Fibroblast of lung (primary cell): ENCODE data around the gene NCF4. TPM values are rescaled to one million over a fixed set of nuclear protein-coding genes. Genes with fewer than 3 reads are reported as not detected.
A peak's percentile ranks its signal among the peaks of the same experiment; 100 is the strongest.

Experiments
- DNase-seq, 2 donors: peaks; one replicate each; pipeline versions ENCODE4 v3.0.0 to v3.0.0-alpha.2; 2010; ENCODE audit warnings: low read depth in 2 of 2
- H2AFZ ChIP-seq: 2 replicates; pipeline ENCODE4 v1.5.1; 2012; ENCODE audit warnings: low read length, control low read depth, inconsistent platforms
- H3K27ac ChIP-seq: 2 replicates; pipeline ENCODE4 v1.5.1; 2011; ENCODE audit warnings: low read length, control low read depth; ENCODE audit not compliant: insufficient read depth
- H3K27me3 ChIP-seq: 2 replicates; pipeline ENCODE4 v1.5.1; 2011; ENCODE audit warnings: mild to moderate bottlenecking, low read length; ENCODE audit not compliant: control insufficient read depth, insufficient read depth
- H3K36me3 ChIP-seq: 2 replicates; pipeline ENCODE4 v1.5.1; 2011; ENCODE audit warnings: low read length; ENCODE audit not compliant: control insufficient read depth, insufficient read depth
- H3K4me1 ChIP-seq: 2 replicates; pipeline ENCODE4 v1.5.1; 2011; ENCODE audit warnings: low read length; ENCODE audit not compliant: control insufficient read depth, insufficient read depth; ENCODE audit errors: extremely low read depth
- H3K4me2 ChIP-seq: 2 replicates; pipeline ENCODE4 v1.5.1; 2011; ENCODE audit warnings: low read length, control low read depth; ENCODE audit not compliant: insufficient read depth; ENCODE audit errors: extremely low read depth
- H3K4me3 ChIP-seq, 4 experiments: fragments of 200-600 bp in 1 of 4; sonication (generic) in 1 of 4; replicated peaks in 1 of 4; 2 replicates each; pipeline ENCODE4 v1.5.1; 2011 to 2016; ENCODE audit warnings: low read length in 4 of 4, low read depth in 3 of 4, mild to moderate bottlenecking in 3 of 4, control low read depth in 2 of 4, inconsistent platforms in 1 of 4, mixed read lengths in 1 of 4; ENCODE audit not compliant: insufficient read depth in 1 of 4; ENCODE audit errors: control extremely low read depth in 1 of 4
- H3K79me2 ChIP-seq: 2 replicates; pipeline ENCODE4 v1.5.1; 2012; ENCODE audit warnings: mild to moderate bottlenecking, low read length, inconsistent platforms; ENCODE audit not compliant: control insufficient read depth, insufficient read depth
- H3K9ac ChIP-seq: 2 replicates; pipeline ENCODE4 v1.5.1; 2011; ENCODE audit warnings: mild to moderate bottlenecking, low read length, control low read depth; ENCODE audit not compliant: insufficient read depth
- H3K9me3 ChIP-seq: 2 replicates; pipeline ENCODE4 v1.5.1; 2012; ENCODE audit warnings: low read depth, low read length; ENCODE audit not compliant: control insufficient read depth, insufficient read depth
- H4K20me1 ChIP-seq: 2 replicates; pipeline ENCODE4 v1.5.1; 2011; ENCODE audit warnings: low read length; ENCODE audit not compliant: control insufficient read depth, insufficient read depth; ENCODE audit errors: extremely low read depth
- EZH2 ChIP-seq: IDR thresholded peaks from 2 replicates; pipeline ENCODE4 v1.5.1; 2012; ENCODE audit warnings: low read length, control low read depth, mild to moderate bottlenecking; ENCODE audit errors: missing control alignments
- polyA plus RNA-seq, 2 donors: library from polyadenylated mRNA; depleted of rRNA in 1 of 2; stranded (reverse) in 1 of 2; unstranded in 1 of 2; fragments of >200 nt; gene quantifications; 2 replicates each; pipeline ENCODE4 v1.2.1, GENCODE V29; 2011 to 2012; ENCODE audit warnings: missing spikeins in 1 of 2
- total RNA-seq: library from RNA; depleted of rRNA; stranded (reverse); fragments of >200 nt; gene quantifications from 2 replicates; pipeline ENCODE4 v1.2.1, GENCODE V29; 2014
- TF ChIP-seq, protein P1 (sequence below), 2 donors: IDR thresholded peaks in 1 of 2; conservative IDR thresholded peaks in 1 of 2; 1 replicate in 1 of 2; 2 replicates in 1 of 2; pipeline ENCODE4 v1.5.1; 2011 to 2012; ENCODE audit warnings: low read length in 2 of 2, control low read depth in 1 of 2, inconsistent platforms in 1 of 2, low read depth in 1 of 2, mild to moderate bottlenecking in 1 of 2

NCF4 gene
- total and polyA plus RNA-seq, 2 donors (not counting 1 experiment from before 2014, with no cell fraction given): not detected

GRCh38 chr22:36904260-36904880 lies 43.6 kb downstream of the NCF4 start:
- no peak for TF ChIP-seq EZH2
- TF ChIP-seq, protein P1, sequence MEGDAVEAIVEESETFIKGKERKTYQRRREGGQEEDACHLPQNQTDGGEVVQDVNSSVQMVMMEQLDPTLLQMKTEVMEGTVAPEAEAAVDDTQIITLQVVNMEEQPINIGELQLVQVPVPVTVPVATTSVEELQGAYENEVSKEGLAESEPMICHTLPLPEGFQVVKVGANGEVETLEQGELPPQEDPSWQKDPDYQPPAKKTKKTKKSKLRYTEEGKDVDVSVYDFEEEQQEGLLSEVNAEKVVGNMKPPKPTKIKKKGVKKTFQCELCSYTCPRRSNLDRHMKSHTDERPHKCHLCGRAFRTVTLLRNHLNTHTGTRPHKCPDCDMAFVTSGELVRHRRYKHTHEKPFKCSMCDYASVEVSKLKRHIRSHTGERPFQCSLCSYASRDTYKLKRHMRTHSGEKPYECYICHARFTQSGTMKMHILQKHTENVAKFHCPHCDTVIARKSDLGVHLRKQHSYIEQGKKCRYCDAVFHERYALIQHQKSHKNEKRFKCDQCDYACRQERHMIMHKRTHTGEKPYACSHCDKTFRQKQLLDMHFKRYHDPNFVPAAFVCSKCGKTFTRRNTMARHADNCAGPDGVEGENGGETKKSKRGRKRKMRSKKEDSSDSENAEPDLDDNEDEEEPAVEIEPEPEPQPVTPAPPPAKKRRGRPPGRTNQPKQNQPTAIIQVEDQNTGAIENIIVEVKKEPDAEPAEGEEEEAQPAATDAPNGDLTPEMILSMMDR (conservative IDR thresholded peaks at IDR 0.05 in 1 of 2, IDR thresholded peaks at IDR 0.05 in 1 of 2; ENCODE audit: low read depth in 1 of 2, low read length in 2 of 2): no peak
- Histone ChIP-seq H2AFZ (no peak overlapping the region), H3K4me1 (no peaks in the 10 kb centered on the region), H3K79me2 (no peaks in the 10 kb centered on the region), H3K9ac (no peak overlapping the region), H4K20me1 (no peaks in the 10 kb centered on the region), H3K4me2 (no peak overlapping the region), H3K9me3 (no peaks in the 10 kb centered on the region), H3K27ac (no peak overlapping the region), H3K27me3 (peaks cover 3% of the 10 kb centered on the region), H3K4me3 (no peak overlapping the region), H3K36me3 (no peaks in the 10 kb centered on the region)
- no peak for DNase-seq

GRCh38 chr22:36907253-36908195 lies 46.7 kb downstream of the NCF4 start:
- TF ChIP-seq, protein P1 (conservative IDR thresholded peaks at IDR 0.05 in 1 of 2, IDR thresholded peaks at IDR 0.05 in 1 of 2; ENCODE audit: low read depth in 1 of 2, low read length in 2 of 2): no peak
- no peak for TF ChIP-seq EZH2
- no peak overlapping the region for H3K27ac ChIP-seq
- H3K27me3 ChIP-seq: peaks cover 3% of the 10 kb centered on the region
- no peak for DNase-seq
- no peak overlapping the region for H3K4me2 ChIP-seq
- H3K9ac ChIP-seq: no peak overlapping the region
- no peak overlapping the region for H2AFZ ChIP-seq
- H3K4me3 ChIP-seq: no peak overlapping the region
- H3K4me1 ChIP-seq: no peaks in the 10 kb centered on the region
- H3K9me3 ChIP-seq: no peaks in the 10 kb centered on the region
- no peaks in the 10 kb centered on the region for H4K20me1 ChIP-seq
- H3K79me2 ChIP-seq: no peaks in the 10 kb centered on the region
- no peaks in the 10 kb centered on the region for H3K36me3 ChIP-seq

GRCh38 chr22:36910461-36910860 lies 49.7 kb downstream of the NCF4 start:
- Histone ChIP-seq H4K20me1 (no peaks in the 10 kb centered on the region), H3K9me3 (no peaks in the 10 kb centered on the region), H3K9ac (no peak overlapping the region), H2AFZ (no peak overlapping the region), H3K27ac (no peak overlapping the region), H3K4me2 (no peak overlapping the region), H3K4me3 (no peak overlapping the region), H3K36me3 (no peaks in the 10 kb centered on the region), H3K79me2 (no peaks in the 10 kb centered on the region), H3K27me3 (peaks cover 3% of the 10 kb centered on the region), H3K4me1 (no peaks in the 10 kb centered on the region)
- TF ChIP-seq EZH2: no peak
- TF ChIP-seq, protein P1 (conservative IDR thresholded peaks at IDR 0.05 in 1 of 2, IDR thresholded peaks at IDR 0.05 in 1 of 2; ENCODE audit: low read depth in 1 of 2, low read length in 2 of 2): no peak
- peak in 1 of 2 donors; percentile 4 for DNase-seq
